Measurements from ENCODE around the gene OR52E1. TPM values are rescaled to one million over a fixed set of nuclear protein-coding genes. Genes with fewer than 3 reads are reported as not detected.

Gene OR52E1
- total and polyA plus RNA-seq, 7 donors = not detected

GRCh38 chr11:5059391-5059790 lies 10.0 kb upstream of the OR52E1 start, which contains the start of gene OR52E2:
Gene OR52E2, minus strand, starts transcription at chr11:5059627. Its CDS starts 0 bp downstream, at chr11:5059627.
- no peak within 1 kb of the TSS for H3K27ac ChIP-seq
- WGBS, 3 donors = 84 to 89% (median 84%) methylated on average over 3 of the region's 3 CpGs
- intact Hi-C loops (cut with DNase I) = no loop called here
- H3K36me3 ChIP-seq (ENCODE audit: insufficient read depth in 1 of 2, low read depth in 1 of 2) = no peaks in the 10 kb centered on the region
- H3K27me3 ChIP-seq (ENCODE audit: insufficient read depth in 3 of 3, low read length in 2 of 3) = no peaks in the 10 kb centered on the region
- H3K4me1 ChIP-seq = no peaks in the 10 kb centered on the region
- no peaks in the 10 kb centered on the region for H3K9me3 ChIP-seq
- ATAC-seq = no peak
- no peak within 1 kb of the TSS for H3K4me3 ChIP-seq
- no peak for TF ChIP-seq CTCF (IDR thresholded peaks at IDR 0.05)
- DNase-seq = no peak

GRCh38 chr11:5065027-5065426 lies 4.3 kb upstream of the OR52E1 start:
- intact Hi-C loops (cut with DNase I) = no loop called here
- TF ChIP-seq CTCF (IDR thresholded peaks at IDR 0.05) = no peak
- Histone ChIP-seq H3K27ac (no peak overlapping the region), H3K9me3 (no peaks in the 10 kb centered on the region), H3K27me3 (ENCODE audit: insufficient read depth in 3 of 3, low read length in 2 of 3) (no peaks in the 10 kb centered on the region), H3K36me3 (ENCODE audit: insufficient read depth in 1 of 2, low read depth in 1 of 2) (no peaks in the 10 kb centered on the region), H3K4me3 (no peak overlapping the region), H3K4me1 (no peaks in the 10 kb centered on the region)
- DNase-seq = no peak
- no peak for ATAC-seq
- WGBS, 3 donors = 8 to 24% (median 21%) methylated on average over 1 of the region's 1 CpG

GRCh38 chr11:5071799-5072198 lies 2.4 kb downstream of the OR52E1 start:
- intact Hi-C loops (cut with DNase I) = no loop called here
- Histone ChIP-seq H3K4me1 (no peaks in the 10 kb centered on the region), H3K36me3 (ENCODE audit: insufficient read depth in 1 of 2, low read depth in 1 of 2) (no peaks in the 10 kb centered on the region), H3K27me3 (ENCODE audit: insufficient read depth in 3 of 3, low read length in 2 of 3) (no peaks in the 10 kb centered on the region), H3K4me3 (no peak overlapping the region), H3K27ac (no peak overlapping the region), H3K9me3 (no peaks in the 10 kb centered on the region)
- ATAC-seq = no peak
- DNase-seq = no peak
- no peak for TF ChIP-seq CTCF (IDR thresholded peaks at IDR 0.05)
- WGBS, 3 donors = 43 to 57% (median 57%) methylated on average over 3 of the region's 3 CpGs

- DNase-seq (no peak), ATAC-seq (no peak)
- 62 to 67% (median 65%) methylated on average over 2 of the region's 2 CpGs for WGBS, 3 donors
- Histone ChIP-seq H3K9me3 (no peaks in the 10 kb centered on the region), H3K27ac (no peak overlapping the region), H3K4me3 (no peak overlapping the region), H3K4me1 (no peaks in the 10 kb centered on the region), H3K27me3 (ENCODE audit: insufficient read depth in 3 of 3, low read length in 2 of 3) (no peaks in the 10 kb centered on the region), H3K36me3 (ENCODE audit: insufficient read depth in 1 of 2, low read depth in 1 of 2) (no peaks in the 10 kb centered on the region)
- intact Hi-C loops (cut with DNase I) = no loop called here
- no peak for TF ChIP-seq CTCF (IDR thresholded peaks at IDR 0.05)
Measured at GRCh38 chr11:5081405-5081804, 12.0 kb downstream of the OR52E1 start.

- DNase-seq (no peak), ATAC-seq (no peak)
- Histone ChIP-seq H3K36me3 (ENCODE audit: insufficient read depth in 1 of 2, low read depth in 1 of 2) (no peaks in the 10 kb centered on the region), H3K9me3 (no peaks in the 10 kb centered on the region), H3K27me3 (ENCODE audit: insufficient read depth in 3 of 3, low read length in 2 of 3) (no peaks in the 10 kb centered on the region), H3K4me1 (no peaks in the 10 kb centered on the region), H3K4me3 (no peak overlapping the region), H3K27ac (no peak overlapping the region)
- intact Hi-C loops (cut with DNase I) = no loop called here
- no peak for TF ChIP-seq CTCF (IDR thresholded peaks at IDR 0.05)
Measured at GRCh38 chr11:5083602-5084001, 14.2 kb downstream of the OR52E1 start.
